HAP-1 (cell line): ENCODE measurements around the gene YDJC.
"Not testable (repeated sequence)": the region's sequence is repeated elsewhere in the genome, so short reads cannot be mapped to it uniquely, and the experiment has no call there.

Experiments used
- DNase-seq, 2 experiments: peaks; one replicate each; pipeline ENCODE4 v3.0.0-alpha.2; 2016 to 2020; ENCODE audit warnings: low spot score in 2 of 2
- H3K27me3 ChIP-seq: fragments of 250-450 bp; sonication (Bioruptor Pico); 2 replicates; pipeline ENCODE4 v1.5.1; 2020; ENCODE audit warnings: low read depth, mild to moderate bottlenecking, moderate library complexity
- H3K36me3 ChIP-seq: fragments of 250-450 bp; sonication (Bioruptor Pico); replicated peaks from 2 replicates; pipeline ENCODE4 v1.5.1; 2020; ENCODE audit warnings: mild to moderate bottlenecking
- H3K4me1 ChIP-seq: fragments of 250-450 bp; sonication (Bioruptor Pico); 2 replicates; pipeline ENCODE4 v1.5.1; 2020; ENCODE audit warnings: mild to moderate bottlenecking
- H3K4me3 ChIP-seq: fragments of 250-450 bp; sonication (Bioruptor Pico); 2 replicates; pipeline ENCODE4 v1.5.1; 2020; ENCODE audit warnings: mild to moderate bottlenecking, moderate library complexity
- H3K9me3 ChIP-seq: fragments of 250-450 bp; sonication (Bioruptor Pico); 2 replicates; pipeline ENCODE4 v1.5.1; 2020; ENCODE audit warnings: mild to moderate bottlenecking, moderate library complexity
- in situ Hi-C: fragments of 300-500 bp; cut with MboI; formaldehyde crosslinking; loops from 3 replicates; pipeline ENCODE4 v1.14.3; 2020; ENCODE audit warnings: low sequenced_read_pairs, inconsistent platforms, mixed read lengths

The YDJC gene

DNA sequence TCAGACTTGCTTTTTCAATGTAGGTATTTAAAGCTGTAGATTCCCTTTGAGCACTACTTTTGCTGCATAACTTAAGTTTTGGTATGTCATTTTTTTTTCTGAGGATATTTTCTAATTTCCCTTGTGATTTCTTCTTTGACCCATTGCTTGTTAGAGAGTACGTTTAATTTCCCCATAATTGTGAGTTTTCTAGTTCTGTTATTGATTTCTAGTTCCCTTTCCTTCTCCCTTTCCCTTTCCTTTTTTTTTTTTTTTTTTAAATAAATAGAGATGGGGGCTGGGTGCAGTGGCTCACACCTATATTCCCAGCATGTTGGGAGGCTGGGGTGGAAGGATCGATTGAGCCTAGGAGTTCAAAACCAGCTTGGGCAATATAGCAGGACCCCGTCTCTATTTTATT lies 31.5 kb downstream of the YDJC start:
- in situ Hi-C loops = no loop called here
- no peaks in the 10 kb centered on the region; the same call in 1 of the 2 replicates for H3K4me1 ChIP-seq
- no peak overlapping the region for H3K4me3 ChIP-seq
- no peak for DNase-seq
- H3K9me3 ChIP-seq = no peaks in the 10 kb centered on the region
- peaks cover 49% of the 10 kb centered on the region for H3K36me3 ChIP-seq
- no peaks in the 10 kb centered on the region for H3K27me3 ChIP-seq

DNA sequence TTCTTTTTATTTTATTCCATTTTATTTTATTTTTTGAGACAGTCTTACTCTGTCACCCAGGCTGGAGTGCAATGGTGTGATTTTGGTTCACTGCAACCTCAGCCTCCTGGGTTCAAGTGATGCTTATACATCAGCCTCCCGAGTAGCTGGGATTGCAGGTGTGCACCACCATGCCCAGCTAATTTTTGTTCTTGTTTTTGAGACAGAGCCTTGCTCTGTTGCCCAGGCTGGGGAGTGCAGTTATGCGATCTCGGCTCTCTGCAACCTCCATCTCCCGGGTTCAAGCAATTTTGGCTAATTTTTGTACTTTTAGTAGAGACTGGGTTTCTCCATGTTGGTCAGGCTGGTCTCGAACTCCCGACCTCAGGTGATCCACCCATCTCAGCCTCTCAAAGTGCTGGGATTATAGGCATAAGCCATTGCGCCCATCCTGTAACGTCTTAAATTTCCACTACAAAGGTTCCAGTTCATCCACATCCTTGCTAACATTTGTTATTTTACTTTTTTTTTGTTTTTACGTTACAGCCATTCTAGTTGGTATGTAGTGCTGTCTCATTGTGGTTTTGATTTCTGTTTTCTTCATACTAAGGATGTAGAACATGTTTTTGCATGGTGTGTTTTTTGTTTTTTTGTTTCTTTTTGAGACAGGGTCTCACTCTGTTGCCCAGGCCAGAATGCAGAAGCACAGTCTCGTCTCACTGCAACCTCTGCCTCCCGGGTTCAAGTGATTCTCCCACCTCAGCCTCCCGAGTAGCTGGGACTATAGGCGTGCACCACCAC lies 33.3 kb downstream of the YDJC start:
- H3K4me3 ChIP-seq, H3K9me3 ChIP-seq, in situ Hi-C loops, DNase-seq, H3K4me1 ChIP-seq, H3K27me3 ChIP-seq: not testable (repeated sequence)
- H3K36me3 ChIP-seq = peaks cover 51% of the 10 kb centered on the region

DNA sequence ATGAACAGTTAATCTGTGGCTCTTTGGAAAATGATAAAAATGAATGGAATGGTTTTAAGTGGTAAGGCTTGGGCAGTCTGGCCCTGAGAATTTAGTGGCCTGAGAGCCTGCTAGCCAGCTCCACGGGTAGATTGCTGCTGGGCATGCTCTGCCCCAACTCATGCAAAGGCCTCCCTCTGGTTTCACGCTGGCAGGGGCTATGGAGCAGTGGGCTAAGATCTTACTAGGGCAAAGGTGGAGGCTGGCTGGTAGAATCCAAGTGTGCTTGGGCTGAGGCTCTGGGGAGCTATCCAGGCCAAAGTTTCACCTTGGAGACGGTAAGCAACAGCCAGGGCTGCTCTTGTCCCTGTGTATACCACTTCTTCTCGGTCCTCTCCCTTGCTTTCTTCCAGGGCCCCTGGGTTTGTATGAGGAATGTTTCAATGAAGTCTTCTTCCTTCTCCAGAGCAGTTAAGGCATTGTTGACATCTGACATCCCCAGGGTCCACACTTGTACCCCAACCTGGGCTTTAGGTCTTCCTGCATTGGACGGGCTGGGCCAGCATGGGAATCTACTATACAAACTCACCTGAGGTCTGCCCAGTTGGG lies 34.9 kb downstream of the YDJC start:
- DNase-seq = no peak
- no peaks in the 10 kb centered on the region for H3K27me3 ChIP-seq
- no peak overlapping the region for H3K4me3 ChIP-seq
- in situ Hi-C loops = no loop called here
- no peaks in the 10 kb centered on the region for H3K9me3 ChIP-seq
- no peaks in the 10 kb centered on the region; the same call in 1 of the 2 replicates for H3K4me1 ChIP-seq
- H3K36me3 ChIP-seq = peaks cover 54% of the 10 kb centered on the region

DNA sequence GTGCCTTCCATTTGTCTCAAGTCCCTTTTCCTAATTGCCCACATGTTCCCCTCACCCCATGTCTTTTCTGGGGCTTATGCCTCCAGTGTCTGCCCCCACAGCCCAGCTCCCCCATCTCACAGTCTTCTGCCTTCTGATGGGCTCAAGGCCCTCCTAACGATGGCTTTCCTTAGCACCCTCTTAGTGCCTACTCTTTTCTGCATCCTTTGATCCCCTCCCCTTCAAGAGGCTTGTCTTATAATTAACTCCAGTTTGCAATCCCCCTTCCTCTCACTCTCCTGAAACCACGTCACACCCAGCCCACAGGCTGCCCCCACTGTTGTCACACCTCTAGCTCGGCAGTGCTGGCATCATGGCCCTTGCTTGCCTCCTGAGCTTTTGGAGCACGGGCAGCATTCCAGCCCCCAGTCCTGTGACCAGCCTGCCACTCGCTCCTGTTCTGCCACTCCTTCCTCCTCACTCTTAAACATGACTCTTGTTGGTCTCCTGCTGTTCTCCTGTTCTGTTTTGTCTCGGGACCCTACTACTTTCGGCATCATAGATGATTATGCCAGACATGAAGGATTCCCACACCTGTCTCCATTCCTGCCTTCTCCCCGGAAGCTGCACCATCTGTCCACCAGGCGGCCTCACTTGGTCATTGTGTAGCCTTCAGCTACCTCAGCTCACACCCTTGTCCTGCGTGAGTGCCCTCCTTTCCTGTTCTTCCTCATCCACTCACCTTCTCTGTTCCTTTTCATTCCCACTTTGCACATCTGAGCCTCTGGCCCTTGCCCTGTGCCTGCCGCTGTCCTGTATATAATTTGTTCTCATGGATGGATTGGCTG lies 36.2 kb downstream of the YDJC start:
- DNase-seq = peak in 1 of 2 experiments; percentile 39
- Histone ChIP-seq H3K9me3 (no peaks in the 10 kb centered on the region), H3K4me3 (no peak overlapping the region), H3K36me3 (peaks cover 54% of the 10 kb centered on the region), H3K27me3 (no peaks in the 10 kb centered on the region), H3K4me1 (no peaks in the 10 kb centered on the region; the same call in 1 of the 2 replicates)
- in situ Hi-C loops = no loop called here

DNA sequence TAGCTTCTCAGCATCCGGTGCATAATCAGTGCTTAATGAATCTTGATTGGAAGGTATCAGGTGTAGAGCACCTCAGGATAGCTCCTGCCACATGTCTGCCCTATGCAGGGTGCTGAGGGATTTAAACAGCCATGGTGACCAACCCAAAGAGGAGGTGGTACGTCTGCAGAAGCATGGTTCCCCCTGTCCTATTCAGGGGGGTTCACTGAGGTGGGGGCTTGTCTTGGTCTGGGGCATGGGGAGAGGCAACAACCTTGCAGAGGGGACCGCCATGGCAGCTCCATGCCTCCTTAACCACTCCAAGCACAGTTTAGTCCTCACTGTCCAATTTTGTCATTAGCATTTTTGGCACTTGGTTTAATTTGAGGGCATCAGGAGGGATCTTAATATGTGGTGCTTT lies 37.4 kb downstream of the YDJC start:
- in situ Hi-C loops = no loop called here
- Histone ChIP-seq H3K27me3 (no peaks in the 10 kb centered on the region), H3K9me3 (no peaks in the 10 kb centered on the region), H3K4me3 (no peak overlapping the region), H3K4me1 (no peaks in the 10 kb centered on the region; the same call in 1 of the 2 replicates), H3K36me3 (peaks cover 57% of the 10 kb centered on the region)
- no peak for DNase-seq

DNA sequence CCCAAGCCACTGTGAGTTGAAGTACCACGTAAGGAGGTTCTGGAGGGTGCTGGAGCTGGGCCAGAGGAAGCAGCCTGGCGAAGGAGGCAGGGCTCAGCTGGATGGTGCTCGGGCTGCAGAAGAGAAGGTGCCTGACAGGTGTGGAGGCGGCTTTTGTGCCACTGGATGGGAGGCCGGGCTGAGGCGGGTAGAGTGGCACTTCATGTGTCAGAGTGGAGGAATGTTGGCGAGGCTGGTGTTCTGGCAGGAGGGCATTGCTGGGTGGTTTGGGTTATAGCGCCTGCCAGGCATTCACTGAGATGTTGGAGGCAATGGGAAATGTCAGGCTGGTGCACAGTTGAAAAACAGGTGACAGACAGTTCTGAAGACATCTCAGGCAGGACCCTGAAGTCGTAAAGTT lies 38.1 kb downstream of the YDJC start:
- H3K36me3 ChIP-seq = peaks cover 50% of the 10 kb centered on the region
- no peak for DNase-seq

DNA sequence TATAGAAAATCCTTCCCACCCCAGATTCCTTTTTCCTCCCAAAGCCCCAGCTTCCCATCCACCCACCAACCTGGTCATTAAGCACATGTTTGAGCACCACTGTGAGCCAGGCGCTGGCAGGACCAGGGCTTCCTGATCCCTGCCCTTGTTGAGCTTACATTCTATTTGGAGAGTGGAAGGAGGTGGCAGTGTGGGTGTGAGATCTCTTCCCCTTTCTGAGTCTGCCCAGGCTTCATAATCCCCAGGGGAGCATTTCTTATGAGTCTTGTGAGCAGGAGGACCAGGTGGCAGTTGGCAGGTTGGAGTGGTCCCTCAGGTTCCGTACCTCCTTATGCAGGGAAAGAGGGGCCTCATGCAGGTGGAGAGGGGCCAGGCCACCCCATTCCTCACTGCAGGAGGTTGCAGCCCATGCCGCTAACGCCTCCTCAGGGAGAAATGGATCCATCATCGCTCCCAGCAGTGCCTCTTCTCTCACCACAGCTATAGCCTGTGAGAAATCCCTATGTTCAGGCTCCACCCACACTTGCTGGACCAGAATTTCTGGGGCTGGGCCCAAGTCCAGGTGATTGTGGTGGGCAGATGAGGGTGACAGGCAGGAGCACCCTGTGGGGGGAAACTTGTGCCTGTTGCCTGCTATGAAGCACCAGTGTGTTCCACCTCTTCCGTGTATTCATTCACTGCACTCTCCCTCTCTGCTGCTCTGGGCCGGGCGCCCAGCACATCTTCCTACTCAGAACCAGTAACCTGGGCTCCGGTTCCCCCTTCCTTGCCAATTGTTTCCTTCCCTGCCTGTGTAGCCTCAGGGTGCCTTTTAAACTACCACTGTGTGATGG lies 38.8 kb downstream of the YDJC start:
- Histone ChIP-seq H3K36me3 (peaks cover 45% of the 10 kb centered on the region), H3K4me1 (no peaks in the 10 kb centered on the region), H3K27me3 (no peaks in the 10 kb centered on the region), H3K4me3 (no peak overlapping the region), H3K9me3 (no peaks in the 10 kb centered on the region)
- in situ Hi-C loops = no loop called here
- no peak for DNase-seq

More for the DNA sequence above, 38.1 kb downstream of the YDJC start:
- Histone ChIP-seq H3K4me3 (no peak overlapping the region), H3K27me3 (no peaks in the 10 kb centered on the region), H3K9me3 (no peaks in the 10 kb centered on the region), H3K4me1 (no peaks in the 10 kb centered on the region)
- in situ Hi-C loops = no loop called here

DNA sequence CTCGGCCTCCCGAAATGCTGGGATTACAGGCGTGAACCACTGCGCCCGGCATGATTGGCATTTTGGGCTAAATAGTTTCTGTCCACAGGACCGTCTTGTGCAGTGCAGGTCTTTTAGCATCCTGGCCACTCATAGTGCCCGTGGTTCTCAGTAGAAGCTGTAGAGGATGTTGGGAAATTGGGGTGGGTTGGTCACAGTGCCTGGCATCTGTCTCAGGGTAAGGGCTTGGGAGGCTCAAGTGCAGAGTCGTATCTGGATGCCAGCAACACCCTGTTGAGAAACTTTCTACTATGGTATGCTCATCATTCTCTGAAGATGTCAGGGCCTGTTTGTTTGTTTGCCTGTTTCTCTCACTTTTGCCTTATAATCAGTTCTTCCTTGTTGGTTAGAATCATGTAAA lies 40.4 kb downstream of the YDJC start:
- H3K36me3 ChIP-seq = peaks cover 31% of the 10 kb centered on the region
- no peak for DNase-seq
- H3K4me1 ChIP-seq = no peaks in the 10 kb centered on the region
- H3K4me3 ChIP-seq = no peak overlapping the region
- H3K27me3 ChIP-seq = no peaks in the 10 kb centered on the region
- no peaks in the 10 kb centered on the region for H3K9me3 ChIP-seq
- in situ Hi-C loops = no loop called here

DNA sequence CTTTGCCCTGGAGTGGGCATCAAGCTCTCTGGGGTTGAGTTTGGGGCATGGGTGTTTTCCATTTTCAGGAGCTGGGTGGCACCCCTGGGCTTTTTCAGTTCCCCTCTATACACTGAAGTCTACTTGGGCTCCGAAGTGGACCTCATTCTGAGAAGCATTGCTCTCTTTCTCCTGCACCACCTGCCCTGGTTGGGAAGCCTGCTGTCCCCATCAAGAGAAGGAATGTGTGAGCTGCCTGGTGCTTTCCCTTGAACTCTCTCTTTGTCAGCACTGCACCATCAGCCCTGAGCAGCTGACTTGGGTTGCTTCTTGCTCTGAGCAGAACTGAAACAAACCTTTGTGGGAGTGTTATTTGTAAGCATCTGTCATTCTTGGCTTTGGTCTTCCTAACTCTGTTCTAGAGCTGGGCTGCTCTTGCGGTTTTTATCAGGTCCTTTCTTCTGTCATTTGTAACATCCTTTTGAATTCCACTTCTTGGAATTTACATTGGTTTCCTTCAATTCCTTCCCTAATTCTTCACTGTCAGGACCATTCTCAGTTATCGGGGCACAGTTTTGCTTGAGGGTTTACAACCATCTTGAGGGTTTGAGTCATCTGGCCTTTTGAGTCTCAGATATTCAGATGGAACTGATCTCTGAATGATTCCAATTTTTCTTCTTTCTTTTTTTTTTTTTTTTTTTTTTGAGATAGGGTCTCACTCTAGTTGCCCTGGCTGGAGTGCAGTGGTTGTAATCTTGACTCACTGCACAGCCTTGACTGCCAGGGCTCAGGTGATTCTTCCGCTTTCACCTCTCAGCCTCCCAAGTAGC lies 41.8 kb downstream of the YDJC start:
- Histone ChIP-seq H3K9me3 (no peaks in the 10 kb centered on the region), H3K36me3 (peaks cover 17% of the 10 kb centered on the region), H3K27me3 (no peaks in the 10 kb centered on the region), H3K4me3 (no peak overlapping the region), H3K4me1 (no peaks in the 10 kb centered on the region)
- in situ Hi-C loops = no loop called here
- DNase-seq = no peak

DNA sequence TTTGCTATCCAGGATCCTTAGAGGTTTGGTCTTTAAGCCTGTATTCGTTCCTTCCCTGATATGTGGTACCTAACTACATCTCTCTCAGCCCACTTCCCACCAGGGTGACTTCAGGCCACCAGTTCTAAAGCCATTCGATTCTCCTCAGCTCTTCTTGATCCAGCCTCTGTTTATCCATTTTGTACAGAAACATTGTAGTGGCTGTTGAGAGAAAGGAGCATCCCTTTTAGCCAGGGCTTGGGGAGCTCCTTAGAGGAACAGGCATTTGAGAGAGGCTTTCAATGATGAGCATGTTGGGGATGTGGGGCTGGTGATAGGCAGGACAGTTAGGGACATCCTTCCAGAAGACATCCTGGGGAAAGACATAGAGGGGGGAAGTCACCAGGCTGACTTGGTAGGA lies 44.4 kb downstream of the YDJC start:
- H3K4me3 ChIP-seq = no peak overlapping the region
- in situ Hi-C loops = no loop called here
- DNase-seq = no peak
- H3K9me3 ChIP-seq = no peaks in the 10 kb centered on the region
- H3K27me3 ChIP-seq = no peaks in the 10 kb centered on the region
- peaks cover 13% of the 10 kb centered on the region for H3K36me3 ChIP-seq
- no peaks in the 10 kb centered on the region for H3K4me1 ChIP-seq

DNA sequence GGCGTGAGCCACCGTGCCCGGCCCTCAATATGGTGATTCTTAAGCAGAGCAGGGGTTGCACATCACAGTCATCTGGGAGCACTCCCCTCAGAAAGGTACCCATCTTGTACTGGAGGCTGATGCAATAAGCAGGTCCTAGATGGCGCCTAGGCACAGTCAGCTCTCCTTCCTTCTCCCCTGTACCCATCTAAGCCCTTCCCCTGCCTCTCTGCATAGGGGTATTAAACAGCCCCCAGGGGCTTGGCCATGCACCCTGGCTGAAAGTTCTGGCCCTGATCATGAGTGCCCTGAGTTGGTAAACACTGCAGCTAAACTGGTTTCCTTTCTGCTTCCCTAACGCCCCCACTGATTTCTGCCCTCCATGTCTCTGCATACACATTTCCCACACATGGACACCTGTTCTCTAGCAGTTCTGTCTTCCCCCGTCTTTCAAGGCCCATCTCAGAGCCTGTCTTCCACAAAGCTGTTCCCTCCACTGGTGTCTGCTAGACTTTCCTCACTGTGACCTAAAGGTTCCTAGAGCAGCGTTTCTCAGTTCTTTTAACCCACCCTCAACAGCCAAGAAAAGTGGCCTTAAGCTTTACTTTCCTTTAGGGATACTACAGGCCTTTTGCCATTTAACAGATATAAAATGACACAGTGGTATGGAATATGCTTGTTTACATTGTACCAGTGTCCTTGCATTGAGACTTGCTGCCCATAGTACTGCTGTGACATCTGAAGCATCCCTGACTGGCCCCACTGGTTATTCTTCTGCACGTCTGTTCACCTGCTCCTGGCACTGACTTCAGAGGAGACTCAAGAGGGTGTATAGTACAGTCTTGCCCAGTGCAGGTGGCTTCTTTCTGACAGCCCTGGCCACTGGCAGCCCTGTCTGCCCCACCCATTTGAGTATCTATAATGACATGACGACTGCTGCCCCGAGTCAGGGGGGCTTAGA lies 46.8 kb downstream of the YDJC start:
- Histone ChIP-seq H3K9me3 (no peaks in the 10 kb centered on the region), H3K36me3 (peaks cover 15% of the 10 kb centered on the region), H3K27me3 (no peaks in the 10 kb centered on the region), H3K4me3 (no peak overlapping the region), H3K4me1 (no peaks in the 10 kb centered on the region)
- no peak for DNase-seq
- in situ Hi-C loops = no loop called here
